Measurements from ENCODE around the gene TTC7B. TPM values are rescaled to one million over a fixed set of nuclear protein-coding genes. Genes with fewer than 3 reads are reported as not detected.

The TTC7B gene
- total and polyA plus RNA-seq, 2 donors (not counting 1 experiment from before 2014, with no cell fraction given), result 0.36 to 3.2 TPM

- ChIA-PET POLR2A (no interaction called here), CTCF (no interaction called here)
- Histone ChIP-seq H2AFZ (ENCODE audit: insufficient read depth, low read depth, low read length, poor library complexity, severe bottlenecking) (no peak overlapping the region), H3K36me3 (replicated peaks in 1 of 2; ENCODE audit: control extremely low read depth in 1 of 2, control insufficient read depth in 1 of 2, extremely low read depth in 1 of 2, insufficient read depth in 2 of 2, low read length in 1 of 2) (no peaks in the 10 kb centered on the region), H3K4me2 (replicated peaks; ENCODE audit: low read depth, low read length, poor library complexity, severe bottlenecking) (no peak overlapping the region), H3K4me3 (ENCODE audit: control extremely low read depth in 1 of 5, extremely low read depth in 1 of 5, insufficient read depth in 1 of 5, low read depth in 2 of 5, low read length in 4 of 5) (no peak overlapping the region), H3K79me2 (ENCODE audit: control insufficient read depth, insufficient read depth, low read length) (no peaks in the 10 kb centered on the region), H3K9me3 (ENCODE audit: control extremely low read depth in 1 of 3, control insufficient read depth in 2 of 3, insufficient read depth in 1 of 3, low read length in 2 of 3) (peaks cover 0 to 6% (median 0%) of the 10 kb centered on the region in 3 donors), H3K27ac (ENCODE audit: low read length in 2 of 2) (no peak overlapping the region), H4K20me1 (ENCODE audit: control insufficient read depth, insufficient read depth, low read length, poor library complexity, severe bottlenecking) (no peaks in the 10 kb centered on the region), H3K27me3 (replicated peaks in 1 of 4; ENCODE audit: control extremely low read depth in 1 of 4, control insufficient read depth in 3 of 4, insufficient read depth in 4 of 4, low read length in 3 of 4) (no peaks in the 10 kb centered on the region), H3K9ac (ENCODE audit: low read length) (no peak overlapping the region), H3K4me1 (ENCODE audit: control insufficient read depth in 2 of 2, insufficient read depth in 2 of 2, low read length in 2 of 2) (no peaks in the 10 kb centered on the region)
- H3K9me3 Mint-ChIP-seq (ENCODE audit: insufficient read depth), result no peaks in the 10 kb centered on the region
- WGBS (ENCODE audit: insufficient coverage), result 94% methylated on average over 7 of the region's 7 CpGs
- H3K27ac Mint-ChIP-seq, result no peak overlapping the region
- ATAC-seq (ENCODE audit: low read depth) (no peak), DNase-seq (no peak)
- no peak overlapping the region for H3K4me3 Mint-ChIP-seq
- intact Hi-C loops (cut with micrococcal nuclease), result no loop called here
- H3K27me3 Mint-ChIP-seq, result peaks cover 9% of the 10 kb centered on the region
- no peaks in the 10 kb centered on the region for H3K4me1 Mint-ChIP-seq
- TF ChIP-seq CTCF (IDR thresholded peaks at IDR 0.05) (no peak), EZH2 (IDR thresholded peaks at IDR 0.05; ENCODE audit: borderline replicate concordance, insufficient read depth, low read depth, low read length, poor library complexity, severe bottlenecking) (no peak)
These were observed 198.3 kb downstream of the TTC7B start for GRCh38 chr14:90617961-90618360.

- Histone ChIP-seq H3K9ac (ENCODE audit: low read length) (no peak overlapping the region), H3K27ac (ENCODE audit: low read length in 2 of 2) (no peak overlapping the region), H3K27me3 (replicated peaks in 1 of 4; ENCODE audit: control extremely low read depth in 1 of 4, control insufficient read depth in 3 of 4, insufficient read depth in 4 of 4, low read length in 3 of 4) (no peaks in the 10 kb centered on the region), H3K4me2 (replicated peaks; ENCODE audit: low read depth, low read length, poor library complexity, severe bottlenecking) (no peak overlapping the region), H3K4me3 (ENCODE audit: control extremely low read depth in 1 of 5, extremely low read depth in 1 of 5, insufficient read depth in 1 of 5, low read depth in 2 of 5, low read length in 4 of 5) (no peak overlapping the region), H3K36me3 (replicated peaks in 1 of 2; ENCODE audit: control extremely low read depth in 1 of 2, control insufficient read depth in 1 of 2, extremely low read depth in 1 of 2, insufficient read depth in 2 of 2, low read length in 1 of 2) (no peaks in the 10 kb centered on the region), H3K4me1 (ENCODE audit: control insufficient read depth in 2 of 2, insufficient read depth in 2 of 2, low read length in 2 of 2) (no peaks in the 10 kb centered on the region), H4K20me1 (ENCODE audit: control insufficient read depth, insufficient read depth, low read length, poor library complexity, severe bottlenecking) (no peaks in the 10 kb centered on the region), H3K9me3 (ENCODE audit: control extremely low read depth in 1 of 3, control insufficient read depth in 2 of 3, insufficient read depth in 1 of 3, low read length in 2 of 3) (peaks cover 0 to 6% (median 0%) of the 10 kb centered on the region in 3 donors), H2AFZ (ENCODE audit: insufficient read depth, low read depth, low read length, poor library complexity, severe bottlenecking) (no peak overlapping the region), H3K79me2 (ENCODE audit: control insufficient read depth, insufficient read depth, low read length) (no peaks in the 10 kb centered on the region)
- H3K4me3 Mint-ChIP-seq, result no peak overlapping the region
- no peak overlapping the region for H3K27ac Mint-ChIP-seq
- H3K9me3 Mint-ChIP-seq (ENCODE audit: insufficient read depth), result no peaks in the 10 kb centered on the region
- peaks cover 9% of the 10 kb centered on the region for H3K27me3 Mint-ChIP-seq
- CTCF ChIA-PET, result no interaction called here
- no peak for TF ChIP-seq EZH2 (IDR thresholded peaks at IDR 0.05; ENCODE audit: borderline replicate concordance, insufficient read depth, low read depth, low read length, poor library complexity, severe bottlenecking)
- TF ChIP-seq CTCF (IDR thresholded peaks at IDR 0.05), result no peak
- H3K4me1 Mint-ChIP-seq, result no peaks in the 10 kb centered on the region
- intact Hi-C loops (cut with micrococcal nuclease), result no loop called here
- 94% methylated on average over 2 of the region's 7 CpGs for WGBS (ENCODE audit: insufficient coverage)
- POLR2A ChIA-PET, result no interaction called here
- DNase-seq (no peak), ATAC-seq (ENCODE audit: low read depth) (no peak)
These were observed 199.3 kb downstream of the TTC7B start for GRCh38 chr14:90616881-90617280.
